ENCODE data around the gene EHMT1. TPM values are rescaled to one million over a fixed set of nuclear protein-coding genes. Genes with fewer than 3 reads are reported as not detected.
A peak's percentile ranks its signal among the peaks of the same experiment; 100 is the strongest.

The EHMT1 gene
- polyA plus RNA-seq, 6 donors from 2014 or later, result 6.7 to 45.0 (median 31.5) TPM

DNA sequence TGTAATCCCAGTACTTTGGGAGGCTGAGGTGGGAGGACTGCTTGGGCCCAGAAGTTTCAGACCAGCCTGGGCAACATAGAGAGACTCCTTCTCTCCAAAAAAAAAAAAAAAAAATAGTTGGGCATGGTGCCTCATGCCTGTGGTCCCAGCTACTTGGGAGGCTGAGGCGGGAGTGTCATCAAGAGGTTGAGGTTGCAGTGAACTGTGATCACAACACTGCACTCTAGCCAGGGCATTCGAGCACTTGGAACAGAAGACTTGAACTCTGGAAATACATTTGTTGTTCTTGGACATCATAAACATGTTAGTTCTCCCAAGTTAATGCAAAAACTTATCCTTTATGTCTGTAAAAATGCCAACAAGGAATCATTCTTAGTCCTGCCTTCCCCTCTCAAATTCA, 29.6 kb downstream of the EHMT1 start:
- Mint-ChIP-seq H3K27ac (peak overlapping the region in 3 of 6 donors; percentile 28 to 74 (median 34)), H3K27me3 (no peaks in the 10 kb centered on the region), H3K4me1 (peaks cover 31 to 46% (median 34%) of the 10 kb centered on the region in 3 donors), H3K36me3 (peaks cover 4 to 16% of the 10 kb centered on the region in 2 donors), H3K4me3 (peak overlapping the region in 3 of 8 donors; percentile 16 to 89 (median 29)), H3K9me3 (no peaks in the 10 kb centered on the region)
- no peak for ATAC-seq (ENCODE audit: low read depth in 2 of 2)
- no peak for DNase-seq

DNA sequence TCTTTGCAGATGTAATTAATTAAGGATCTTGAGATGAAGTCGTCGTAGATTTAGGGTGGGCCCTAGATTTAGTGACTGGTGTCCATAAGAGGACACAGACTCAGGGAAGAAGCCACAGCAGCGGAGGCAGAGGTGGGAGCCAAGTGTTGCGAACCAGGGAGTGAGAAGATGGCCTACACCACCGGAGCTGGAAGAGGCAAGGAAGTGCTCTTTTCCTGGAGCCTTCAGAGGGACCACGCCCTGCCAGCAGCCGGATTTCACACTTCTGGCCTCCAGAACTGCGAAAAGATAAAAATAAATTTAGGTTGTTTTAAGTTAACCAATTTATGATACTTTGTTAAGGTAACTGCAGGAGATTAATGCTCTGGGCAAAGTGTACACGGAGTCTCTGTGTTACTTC, 30.7 kb downstream of the EHMT1 start:
- Mint-ChIP-seq H3K27ac (no peak overlapping the region), H3K9me3 (no peaks in the 10 kb centered on the region), H3K4me3 (peak overlapping the region in 1 of 8 donors; percentile 72), H3K27me3 (no peaks in the 10 kb centered on the region), H3K36me3 (peaks cover 4 to 10% of the 10 kb centered on the region in 2 donors), H3K4me1 (peaks cover 37 to 48% (median 38%) of the 10 kb centered on the region in 3 donors)
- no peak for ATAC-seq (ENCODE audit: low read depth in 2 of 2)
- DNase-seq, result no peak

DNA sequence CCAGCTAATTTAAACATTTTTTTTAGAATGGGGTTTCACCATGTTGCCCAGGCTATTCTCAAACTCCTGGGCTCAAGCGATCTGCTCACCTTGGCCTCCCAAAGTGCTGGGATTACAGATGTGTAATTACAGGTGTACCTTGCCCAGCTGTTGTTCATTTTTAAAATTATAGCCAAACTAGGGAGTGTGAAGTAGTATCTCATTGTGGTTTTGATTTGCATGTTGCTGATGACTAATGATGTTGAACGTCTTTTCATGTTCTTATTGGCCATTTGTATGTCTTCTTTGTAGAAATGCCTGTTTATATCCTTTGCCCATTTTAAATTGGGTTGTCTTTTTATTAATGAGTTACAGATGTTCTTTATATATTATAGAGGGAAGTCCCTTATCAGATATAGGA, 31.5 kb downstream of the EHMT1 start:
- Mint-ChIP-seq H3K4me1 (peaks cover 39 to 51% (median 40%) of the 10 kb centered on the region in 3 donors), H3K36me3 (peaks cover 4 to 10% of the 10 kb centered on the region in 2 donors)
- ATAC-seq (ENCODE audit: low read depth in 2 of 2), result peak in 1 of 2 donors; percentile 42

DNA sequence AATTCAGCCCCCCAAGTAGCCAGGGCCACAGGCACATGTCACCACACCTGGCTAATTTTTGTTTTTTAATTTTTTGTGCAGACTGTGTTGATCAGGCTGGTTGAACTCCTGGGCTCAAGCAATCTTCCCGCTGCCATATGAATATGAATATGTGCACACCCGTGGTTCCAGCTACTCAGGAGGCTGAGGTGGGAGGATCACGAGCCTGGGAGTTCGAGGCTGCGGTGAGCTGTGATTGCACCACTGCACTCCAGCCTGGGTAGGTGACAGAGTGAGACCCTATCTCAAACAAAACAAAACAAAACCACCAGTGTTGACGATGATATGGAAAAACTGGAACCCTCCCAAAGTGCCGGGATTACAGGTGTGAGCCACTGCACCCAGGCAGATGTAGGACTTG, 32.0 kb downstream of the EHMT1 start:
- Mint-ChIP-seq H3K4me1 (peaks cover 39 to 53% (median 42%) of the 10 kb centered on the region in 3 donors), H3K36me3 (peaks cover 4 to 10% of the 10 kb centered on the region in 2 donors), H3K27me3 (no peaks in the 10 kb centered on the region), H3K4me3 (no peak overlapping the region), H3K27ac (peak overlapping the region in 4 of 6 donors; percentile 20 to 90 (median 48)), H3K9me3 (no peaks in the 10 kb centered on the region)
- DNase-seq (no peak), ATAC-seq (ENCODE audit: low read depth in 2 of 2) (no peak)

More for the DNA sequence above, 31.5 kb downstream of the EHMT1 start:
- DNase-seq, result no peak
- peak overlapping the region in 3 of 6 donors; percentile 20 to 73 (median 36) for H3K27ac Mint-ChIP-seq
- H3K9me3 Mint-ChIP-seq, result no peaks in the 10 kb centered on the region
- no peaks in the 10 kb centered on the region for H3K27me3 Mint-ChIP-seq
- H3K4me3 Mint-ChIP-seq, result peak overlapping the region in 1 of 8 donors; percentile 5

DNA sequence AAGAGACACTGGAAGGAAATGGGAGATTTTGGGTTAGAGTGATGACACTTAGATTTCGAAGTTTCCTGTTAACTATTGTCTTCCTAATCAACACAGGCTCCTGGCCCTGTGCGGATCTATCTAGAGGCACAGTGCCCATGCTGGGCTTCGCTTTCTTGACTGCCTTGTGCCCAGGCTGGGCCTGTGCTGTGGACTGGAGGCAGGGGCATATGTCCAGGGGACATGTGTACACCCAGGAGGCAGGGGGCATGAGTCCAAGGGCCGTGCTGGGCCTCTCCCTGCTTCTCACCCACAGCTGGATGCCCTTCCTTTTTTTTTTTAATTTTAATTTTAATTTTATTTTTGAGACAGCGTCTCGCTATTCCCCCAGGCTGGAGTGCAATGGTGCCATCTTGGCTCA, 37.6 kb downstream of the EHMT1 start:
- ATAC-seq (ENCODE audit: low read depth in 2 of 2) (no peak), DNase-seq (no peak)
- H3K27me3 Mint-ChIP-seq, result no peaks in the 10 kb centered on the region
- peaks cover 31 to 47% (median 36%) of the 10 kb centered on the region in 3 donors for H3K4me1 Mint-ChIP-seq
- no peak overlapping the region for H3K27ac Mint-ChIP-seq
- no peaks in the 10 kb centered on the region for H3K36me3 Mint-ChIP-seq
- no peaks in the 10 kb centered on the region for H3K9me3 Mint-ChIP-seq
- H3K4me3 Mint-ChIP-seq, result no peak overlapping the region

DNA sequence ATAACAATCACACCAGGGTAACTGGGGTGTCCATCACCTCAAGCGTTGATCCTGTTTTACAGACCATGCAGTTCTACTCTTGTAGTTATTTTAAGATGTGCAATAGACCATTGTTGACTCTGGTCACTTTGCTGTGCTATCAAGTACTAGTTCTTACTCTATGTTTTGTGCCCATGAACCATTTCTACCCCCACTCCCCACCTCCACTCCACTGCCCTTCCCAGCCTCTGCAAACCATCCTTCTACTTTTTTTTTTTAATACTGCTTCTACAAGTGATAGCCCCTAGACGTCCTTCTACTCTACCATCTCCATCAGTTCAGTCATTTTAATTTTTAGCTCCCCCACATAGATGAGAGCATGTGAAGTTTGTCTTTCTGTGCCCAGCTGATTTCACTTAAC, 38.8 kb downstream of the EHMT1 start:
- H3K36me3 Mint-ChIP-seq, result no peaks in the 10 kb centered on the region
- peak overlapping the region in 3 of 6 donors; percentile 71 to 84 (median 74) for H3K27ac Mint-ChIP-seq
- DNase-seq, result no peak
- H3K4me1 Mint-ChIP-seq, result peaks cover 30 to 47% (median 33%) of the 10 kb centered on the region in 3 donors
- peak overlapping the region in 3 of 8 donors; percentile 7 to 60 (median 11) for H3K4me3 Mint-ChIP-seq
- H3K9me3 Mint-ChIP-seq, result no peaks in the 10 kb centered on the region
- no peak for ATAC-seq (ENCODE audit: low read depth in 2 of 2)
- no peaks in the 10 kb centered on the region for H3K27me3 Mint-ChIP-seq

DNA sequence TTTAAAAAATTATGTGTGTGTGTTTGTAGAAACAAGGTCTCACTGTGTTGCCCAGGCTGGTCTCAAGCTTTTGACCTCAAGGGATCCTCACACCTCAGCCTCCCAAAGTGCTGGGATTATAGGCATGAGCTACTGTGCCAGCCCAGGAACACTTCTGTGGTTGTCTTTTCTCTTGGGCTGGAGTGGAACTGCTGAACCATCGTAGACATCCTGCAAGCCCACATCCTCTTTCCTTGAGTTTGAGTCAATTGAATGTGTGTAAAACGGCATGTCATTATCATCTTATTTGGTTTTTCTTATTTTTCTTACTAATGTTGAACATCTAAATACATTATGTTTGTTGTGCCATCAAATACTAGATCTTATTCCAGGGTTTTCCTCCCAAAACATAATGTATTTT, 40.0 kb downstream of the EHMT1 start:
- Mint-ChIP-seq H3K27ac (peak overlapping the region in 2 of 6 donors; percentile 8 to 67), H3K4me1 (peaks cover 36 to 52% (median 38%) of the 10 kb centered on the region in 3 donors), H3K27me3 (no peaks in the 10 kb centered on the region), H3K4me3 (peak overlapping the region in 5 of 8 donors; percentile 24 to 63 (median 32)), H3K9me3 (no peaks in the 10 kb centered on the region), H3K36me3 (no peaks in the 10 kb centered on the region)
- DNase-seq (no peak), ATAC-seq (ENCODE audit: low read depth in 2 of 2) (peak; percentile 40 to 48)

DNA sequence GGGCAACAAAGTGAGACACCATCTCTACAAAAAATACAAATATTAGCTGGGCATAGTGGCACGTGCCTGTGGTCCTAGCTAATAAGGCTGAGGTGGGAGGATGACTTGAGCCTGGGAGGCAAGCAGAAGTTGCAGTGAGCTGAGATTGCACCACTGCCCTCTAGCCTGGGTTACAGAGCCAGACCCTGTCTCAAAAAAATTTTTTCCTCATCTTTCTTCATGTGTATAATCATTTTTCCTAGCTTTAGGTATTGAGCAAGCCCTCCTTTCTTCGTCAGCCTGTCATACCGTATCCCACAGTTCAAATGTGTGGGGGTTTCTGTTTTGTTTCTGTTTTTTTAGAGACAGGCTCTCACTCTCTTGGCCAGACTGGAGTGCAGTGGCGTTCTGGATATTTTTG, 41.3 kb downstream of the EHMT1 start:
- Mint-ChIP-seq H3K36me3 (peaks cover 0 to 5% of the 10 kb centered on the region in 2 donors), H3K27ac (peak overlapping the region in 3 of 6 donors; percentile 13 to 68 (median 16)), H3K4me3 (no peak overlapping the region), H3K9me3 (no peaks in the 10 kb centered on the region), H3K4me1 (peaks cover 33 to 62% (median 46%) of the 10 kb centered on the region in 3 donors), H3K27me3 (no peaks in the 10 kb centered on the region)
- ATAC-seq (ENCODE audit: low read depth in 2 of 2) (no peak), DNase-seq (no peak)

DNA sequence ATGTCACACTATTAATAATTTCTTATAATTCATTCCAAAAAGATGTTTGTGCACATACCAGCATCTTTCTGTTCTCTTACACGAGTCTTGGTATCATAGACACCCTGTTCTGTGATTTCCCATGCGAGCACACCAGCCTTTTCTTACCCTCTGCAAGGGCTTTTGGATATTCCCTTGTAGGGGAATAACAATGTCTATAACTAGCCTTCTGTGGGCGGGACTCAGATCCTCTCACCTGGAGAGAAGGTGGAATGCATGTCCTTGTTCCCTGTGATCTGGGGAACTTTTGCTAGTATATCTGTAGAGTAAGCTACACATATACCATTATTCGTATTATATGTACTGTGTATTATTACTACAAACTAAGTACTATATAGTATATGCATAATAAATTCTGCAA, 44.8 kb downstream of the EHMT1 start:
- ATAC-seq (ENCODE audit: low read depth in 2 of 2) (no peak), DNase-seq (no peak)
- peaks cover 0 to 10% of the 10 kb centered on the region in 2 donors for H3K36me3 Mint-ChIP-seq
- no peaks in the 10 kb centered on the region for H3K9me3 Mint-ChIP-seq
- H3K4me1 Mint-ChIP-seq, result peaks cover 33 to 65% (median 58%) of the 10 kb centered on the region in 3 donors
- H3K27ac Mint-ChIP-seq, result peak overlapping the region in 1 of 6 donors; percentile 28
- no peak overlapping the region for H3K4me3 Mint-ChIP-seq
- H3K27me3 Mint-ChIP-seq, result no peaks in the 10 kb centered on the region

DNA sequence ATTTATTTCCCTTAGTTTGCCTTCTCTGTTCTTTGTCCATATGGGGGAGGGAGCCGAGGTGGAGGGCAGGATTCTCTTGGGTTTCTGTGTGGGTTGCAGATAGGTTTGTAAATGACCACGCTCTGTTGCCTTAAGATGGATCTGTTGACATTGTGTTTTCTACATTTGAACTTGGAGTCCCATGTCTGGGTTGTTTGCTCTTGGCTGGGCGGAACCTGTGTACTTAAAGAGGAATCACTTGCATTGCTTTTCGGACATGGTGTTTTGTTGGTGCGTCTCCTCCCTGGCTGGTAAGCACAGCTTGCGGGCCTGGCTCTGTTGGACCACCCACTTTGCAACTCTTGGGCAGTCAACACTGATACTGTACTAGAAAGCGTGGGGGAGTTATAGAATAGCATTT, 45.9 kb downstream of the EHMT1 start:
- no peak for ATAC-seq (ENCODE audit: low read depth in 2 of 2)
- peak overlapping the region in 4 of 6 donors; percentile 26 to 71 (median 54) for H3K27ac Mint-ChIP-seq

DNA sequence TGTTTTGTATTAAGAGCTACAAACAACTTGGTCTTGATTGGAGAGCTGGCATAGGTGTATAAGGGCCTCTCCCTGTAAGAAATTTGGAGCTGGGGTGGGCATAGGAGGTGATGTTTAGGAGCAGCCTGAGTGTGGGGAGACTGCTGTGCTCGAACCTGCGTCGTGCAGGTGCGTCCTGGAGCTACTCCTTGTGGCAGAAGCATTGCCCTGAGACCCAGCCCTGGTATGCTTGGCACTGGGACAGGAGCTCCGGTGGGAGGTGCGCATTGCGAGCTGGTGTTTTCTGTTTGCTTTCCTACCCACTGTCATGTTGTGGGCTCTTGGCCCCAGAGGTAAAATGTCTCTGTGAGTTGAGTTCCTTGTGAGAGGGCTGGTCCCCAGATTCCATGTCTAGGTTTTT, 46.4 kb downstream of the EHMT1 start:
- H3K4me1 Mint-ChIP-seq, result peaks cover 38 to 64% (median 63%) of the 10 kb centered on the region in 3 donors
- peaks cover 12 to 14% of the 10 kb centered on the region in 2 donors for H3K36me3 Mint-ChIP-seq
- ATAC-seq (ENCODE audit: low read depth in 2 of 2) (no peak), DNase-seq (no peak)
- no peaks in the 10 kb centered on the region for H3K27me3 Mint-ChIP-seq
- H3K9me3 Mint-ChIP-seq, result no peaks in the 10 kb centered on the region
- H3K4me3 Mint-ChIP-seq, result peak overlapping the region in 2 of 8 donors; percentile 29 to 30
- peak overlapping the region in 2 of 6 donors; percentile 47 to 71 for H3K27ac Mint-ChIP-seq

More for the DNA sequence above, 45.9 kb downstream of the EHMT1 start:
- no peak for DNase-seq
- H3K9me3 Mint-ChIP-seq, result no peaks in the 10 kb centered on the region
- H3K4me3 Mint-ChIP-seq, result no peak overlapping the region
- no peaks in the 10 kb centered on the region for H3K27me3 Mint-ChIP-seq
- H3K4me1 Mint-ChIP-seq, result peaks cover 35 to 65% (median 60%) of the 10 kb centered on the region in 3 donors
- H3K36me3 Mint-ChIP-seq, result peaks cover 9 to 12% of the 10 kb centered on the region in 2 donors

DNA sequence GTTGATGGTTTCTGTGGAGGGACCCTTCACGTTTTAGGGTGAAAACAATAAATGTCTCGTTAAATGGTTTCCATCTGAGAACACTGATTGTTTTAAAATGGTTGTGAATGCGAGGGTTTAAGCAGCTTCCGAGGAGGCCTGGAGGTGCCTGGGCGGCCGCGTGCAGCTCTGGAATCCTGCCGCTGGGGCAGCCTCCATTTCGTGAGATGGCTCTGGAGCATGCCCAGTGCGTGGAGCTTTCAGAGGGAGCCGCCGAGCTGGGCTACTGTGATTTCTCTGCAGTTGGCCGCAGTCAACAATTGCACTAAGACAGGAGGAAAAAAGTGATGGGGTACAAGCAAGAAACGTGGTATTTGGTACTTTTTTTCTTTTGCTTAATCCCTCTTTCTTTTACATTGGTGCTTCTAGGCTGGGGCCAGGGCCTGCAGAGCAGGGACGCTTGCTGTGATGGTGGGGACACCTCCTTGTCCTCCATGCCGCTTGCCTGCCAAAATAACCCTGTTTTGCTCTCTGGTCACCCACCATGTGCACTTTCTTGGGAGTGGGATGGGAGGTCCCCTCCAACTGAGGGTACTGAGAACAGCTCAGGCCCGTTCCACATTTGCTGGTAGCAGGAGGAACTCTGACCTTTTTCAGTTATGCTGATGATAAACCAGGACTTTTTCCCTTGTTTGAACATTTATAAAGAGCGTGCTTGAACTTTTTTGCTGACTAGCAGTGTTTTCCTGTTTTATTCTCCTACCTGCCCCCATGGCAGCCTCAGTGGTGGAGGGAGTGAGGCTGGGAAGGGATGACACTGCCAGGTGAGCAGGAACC, 47.1 kb downstream of the EHMT1 start:
- H3K9me3 Mint-ChIP-seq, result no peaks in the 10 kb centered on the region
- H3K27me3 Mint-ChIP-seq, result no peaks in the 10 kb centered on the region
- peaks cover 12 to 20% of the 10 kb centered on the region in 2 donors for H3K36me3 Mint-ChIP-seq
- H3K4me1 Mint-ChIP-seq, result peaks cover 45 to 71% (median 63%) of the 10 kb centered on the region in 3 donors
- ATAC-seq (ENCODE audit: low read depth in 2 of 2), result no peak
- DNase-seq, result no peak
- H3K27ac Mint-ChIP-seq, result peak overlapping the region in 2 of 6 donors; percentile 38 to 76
- peak overlapping the region in 1 of 8 donors; percentile 36 for H3K4me3 Mint-ChIP-seq

DNA sequence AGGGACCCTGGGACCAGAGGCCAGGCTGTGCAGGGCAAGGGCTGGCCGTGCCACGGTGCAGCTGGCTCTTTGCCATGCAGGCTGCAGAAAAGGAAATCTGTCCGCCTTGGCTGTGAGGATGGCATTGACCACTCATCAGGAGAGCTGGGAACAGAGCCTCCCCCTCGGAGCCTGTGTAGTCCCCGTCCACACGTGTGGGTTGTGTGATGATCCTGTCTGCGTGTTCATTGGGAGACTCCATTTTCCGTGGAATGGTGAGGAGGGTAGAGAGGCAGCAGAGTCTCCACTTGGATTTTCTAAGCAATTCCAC, 47.7 kb downstream of the EHMT1 start:
- peak overlapping the region in 1 of 6 donors; percentile 76 for H3K27ac Mint-ChIP-seq
- H3K36me3 Mint-ChIP-seq, result peaks cover 12 to 20% of the 10 kb centered on the region in 2 donors
- ATAC-seq (ENCODE audit: low read depth in 2 of 2) (no peak), DNase-seq (no peak)
- no peaks in the 10 kb centered on the region for H3K9me3 Mint-ChIP-seq
- peak overlapping the region in 2 of 8 donors; percentile 36 to 74 for H3K4me3 Mint-ChIP-seq
- peaks cover 45 to 72% (median 60%) of the 10 kb centered on the region in 3 donors for H3K4me1 Mint-ChIP-seq
- no peaks in the 10 kb centered on the region for H3K27me3 Mint-ChIP-seq

Measured in naive B cell (primary cell).